Gastrocnemius medialis (tissue), 4 donors: Measurements from ENCODE around the gene FAM222B.

Experiments used
- CTCF ChIP-seq, 5 experiments: fragments of 450-650 bp in 3 of 5; fragments of 200-600 bp in 2 of 5; sonication (generic) in 2 of 5; IDR thresholded peaks in 4 of 5; conservative IDR thresholded peaks in 1 of 5; 1 replicate in 4 of 5; 2 replicates in 1 of 5; pipeline ENCODE4 v1.5.1; 2016 to 2019; ENCODE audit warnings: antibody characterized with exemption in 5 of 5, mild to moderate bottlenecking in 3 of 5, moderate library complexity in 3 of 5
- POLR2A ChIP-seq, 2 donors: fragments of 450-650 bp; IDR thresholded peaks; one replicate each; pipeline ENCODE4 v1.6.1; 2017; ENCODE audit warnings: antibody characterized with exemption in 2 of 2, mild to moderate bottlenecking in 2 of 2, moderate library complexity in 2 of 2

DNA sequence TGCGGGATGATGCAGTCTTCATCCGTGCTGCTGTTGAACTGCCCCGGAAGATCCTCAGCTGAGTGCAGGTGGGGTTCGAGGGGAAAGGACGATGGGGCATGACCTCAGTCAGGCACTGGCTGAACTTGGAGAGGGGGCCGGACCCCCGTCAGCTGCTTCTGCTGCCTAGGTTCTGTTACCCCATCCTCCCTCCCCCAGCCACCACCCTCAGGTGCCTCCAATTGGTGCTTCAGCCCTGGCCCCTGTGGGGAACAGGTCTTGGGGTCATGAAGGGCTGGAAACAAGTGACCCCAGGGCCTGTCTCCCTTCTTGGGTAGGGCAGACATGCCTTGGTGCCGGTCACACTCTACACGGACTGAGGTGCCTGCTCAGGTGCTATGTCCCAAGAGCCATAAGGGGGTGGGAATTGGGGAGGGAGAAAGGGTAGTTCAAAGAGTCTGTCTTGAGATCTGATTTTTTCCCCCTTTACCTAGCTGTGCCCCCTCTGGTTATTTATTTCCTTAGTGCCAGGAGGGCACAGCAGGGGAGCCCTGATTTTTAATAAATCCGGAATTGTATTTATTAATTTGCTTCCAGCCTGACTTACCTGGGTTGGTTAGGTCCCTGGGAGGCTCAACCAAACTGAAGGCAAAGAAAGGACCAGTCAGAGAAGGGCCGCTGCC, 92.9 kb downstream of the FAM222B start:
- no peak for TF ChIP-seq CTCF (IDR thresholded peaks at IDR 0.05 in 4 of 5, conservative IDR thresholded peaks at IDR 0.05 in 1 of 5)
- no peak for TF ChIP-seq POLR2A (IDR thresholded peaks at IDR 0.05)
